RKO (cell line): Measurements from ENCODE around the gene GOLGA1.
"Not testable (repeated sequence)": the region's sequence is repeated elsewhere in the genome, so short reads cannot be mapped to it uniquely, and the experiment has no call there.

Experiments
- DNase-seq: peaks from one replicate; pipeline ENCODE4 v3.0.0-alpha.2; 2016; ENCODE audit warnings: low spot score

GOLGA1 gene, protein sequence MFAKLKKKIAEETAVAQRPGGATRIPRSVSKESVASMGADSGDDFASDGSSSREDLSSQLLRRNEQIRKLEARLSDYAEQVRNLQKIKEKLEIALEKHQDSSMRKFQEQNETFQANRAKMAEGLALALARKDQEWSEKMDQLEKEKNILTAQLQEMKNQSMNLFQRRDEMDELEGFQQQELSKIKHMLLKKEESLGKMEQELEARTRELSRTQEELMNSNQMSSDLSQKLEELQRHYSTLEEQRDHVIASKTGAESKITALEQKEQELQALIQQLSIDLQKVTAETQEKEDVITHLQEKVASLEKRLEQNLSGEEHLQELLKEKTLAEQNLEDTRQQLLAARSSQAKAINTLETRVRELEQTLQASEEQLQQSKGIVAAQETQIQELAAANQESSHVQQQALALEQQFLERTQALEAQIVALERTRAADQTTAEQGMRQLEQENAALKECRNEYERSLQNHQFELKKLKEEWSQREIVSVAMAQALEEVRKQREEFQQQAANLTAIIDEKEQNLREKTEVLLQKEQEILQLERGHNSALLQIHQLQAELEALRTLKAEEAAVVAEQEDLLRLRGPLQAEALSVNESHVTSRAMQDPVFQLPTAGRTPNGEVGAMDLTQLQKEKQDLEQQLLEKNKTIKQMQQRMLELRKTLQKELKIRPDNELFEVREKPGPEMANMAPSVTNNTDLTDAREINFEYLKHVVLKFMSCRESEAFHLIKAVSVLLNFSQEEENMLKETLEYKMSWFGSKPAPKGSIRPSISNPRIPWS

DNA sequence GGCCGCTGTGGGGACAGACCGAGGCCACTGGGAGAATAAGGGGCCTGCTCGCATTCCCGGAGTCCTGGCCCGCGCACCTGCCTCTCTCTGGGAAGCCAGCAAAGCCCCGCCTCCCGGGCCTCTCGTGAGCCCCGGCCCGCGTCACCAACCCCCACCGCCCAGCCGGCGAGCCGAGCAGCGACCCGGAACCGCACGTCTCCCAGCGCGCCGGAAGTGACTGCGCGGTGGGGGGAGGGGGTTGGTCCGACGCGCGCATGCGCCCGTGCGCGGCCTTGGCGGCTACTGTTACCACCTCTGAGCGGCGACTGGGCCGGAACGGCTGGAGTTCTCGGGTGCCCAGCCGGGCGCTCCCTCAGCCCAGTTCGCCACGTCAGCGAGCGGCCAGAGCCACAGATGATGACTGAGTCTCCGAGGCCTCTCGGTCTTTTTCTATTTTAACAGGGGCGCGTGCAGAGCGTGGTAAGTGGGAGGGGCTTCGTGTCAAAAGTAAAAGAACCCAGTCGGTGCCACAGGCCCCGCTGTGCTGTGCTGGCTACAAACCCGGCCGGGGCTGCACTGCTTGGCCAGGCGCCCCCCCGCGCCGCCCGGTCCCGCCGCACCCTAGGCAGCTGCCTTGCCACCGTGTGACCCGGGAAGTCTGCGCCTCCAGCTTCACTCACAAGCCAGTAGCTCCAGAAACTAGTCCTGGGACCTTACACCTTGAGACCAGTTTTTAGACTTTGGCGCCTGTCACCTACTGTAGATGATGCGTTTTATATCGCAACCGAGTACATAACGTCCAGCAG, at the start of gene GOLGA1:
Gene GOLGA1, minus strand, starts transcription at position 190 of the 785 bp plus-strand sequence. CDS start 2,372 bp downstream, outside the sequence.
- DNase-seq: peak; percentile 97

DNA sequence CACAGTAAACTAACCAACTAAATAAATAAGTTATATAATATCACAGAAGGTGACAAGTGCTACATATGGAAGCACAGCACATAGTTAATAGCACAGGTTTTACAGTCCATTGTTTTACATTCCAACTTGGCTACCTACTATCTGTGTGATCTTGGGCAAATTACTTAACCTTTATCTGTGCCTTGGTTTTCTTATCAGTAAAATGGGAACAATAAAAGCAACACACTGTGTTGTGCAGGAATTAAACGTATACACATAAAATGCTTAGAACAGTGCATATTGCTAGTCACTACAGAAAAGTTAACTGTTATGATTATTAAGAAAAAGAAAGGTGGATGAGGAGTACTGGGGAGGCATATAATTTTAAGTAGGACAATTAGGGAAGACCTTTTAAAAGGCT, 42.8 kb upstream of the GOLGA1 start:
- no peak for DNase-seq

DNA sequence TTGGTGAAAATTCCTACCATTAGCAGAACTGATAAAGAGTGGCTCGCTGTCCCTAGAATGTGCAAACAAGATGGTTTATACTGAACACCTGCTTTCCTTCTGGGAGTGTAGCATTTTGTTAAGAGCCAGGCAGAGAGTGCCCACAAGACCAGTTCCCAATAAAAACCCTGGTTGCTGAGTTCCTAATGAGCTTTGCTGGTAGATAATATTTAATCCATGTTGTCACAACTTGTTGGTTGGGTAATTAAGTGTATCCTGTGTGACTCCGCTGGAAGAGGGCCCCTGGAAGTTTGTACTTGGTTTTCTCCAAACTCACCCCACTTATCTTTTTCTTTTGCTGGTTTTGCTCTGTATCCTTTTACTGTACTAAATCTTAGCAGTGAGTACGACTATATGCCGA, 39.5 kb upstream of the GOLGA1 start:
- no peak for DNase-seq

DNA sequence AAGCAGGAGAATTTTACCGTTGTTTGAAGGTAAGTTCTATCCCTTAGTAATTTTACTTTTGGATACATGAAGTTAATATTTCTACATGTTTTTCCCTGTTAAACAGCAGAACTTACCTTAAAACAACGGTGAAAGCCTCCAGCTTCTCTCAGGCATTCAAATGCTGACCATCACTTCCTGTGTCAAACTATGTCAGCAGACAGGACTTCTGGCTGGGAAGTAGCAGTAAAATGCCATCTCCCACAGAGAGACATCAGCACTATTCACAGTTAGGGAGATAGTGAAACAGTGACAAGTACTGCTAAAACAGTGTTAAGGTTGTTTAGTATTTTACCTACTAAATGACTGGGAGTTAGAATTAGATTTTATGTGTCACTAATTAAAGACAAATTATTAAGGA, 34.2 kb upstream of the GOLGA1 start:
- no peak for DNase-seq

DNA sequence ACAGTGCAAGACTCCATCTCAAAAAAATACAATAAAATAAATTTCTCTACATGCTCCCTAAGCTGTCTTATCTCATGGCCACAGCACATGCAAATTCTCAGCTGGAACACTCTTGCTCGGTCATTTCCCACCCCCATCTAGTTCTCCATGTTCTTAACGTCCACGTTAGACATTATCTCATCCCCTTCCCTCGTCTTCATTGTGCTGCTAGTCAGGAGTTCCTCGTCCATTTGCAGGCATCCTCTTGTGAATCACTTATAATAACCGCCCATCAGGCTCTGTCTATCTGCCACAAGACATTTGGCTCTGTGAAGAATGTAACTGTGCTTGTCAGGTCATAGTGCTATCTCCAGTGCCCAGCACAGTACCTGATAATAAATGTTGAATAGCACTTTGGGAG, 32.9 kb upstream of the GOLGA1 start:
- no peak for DNase-seq

DNA sequence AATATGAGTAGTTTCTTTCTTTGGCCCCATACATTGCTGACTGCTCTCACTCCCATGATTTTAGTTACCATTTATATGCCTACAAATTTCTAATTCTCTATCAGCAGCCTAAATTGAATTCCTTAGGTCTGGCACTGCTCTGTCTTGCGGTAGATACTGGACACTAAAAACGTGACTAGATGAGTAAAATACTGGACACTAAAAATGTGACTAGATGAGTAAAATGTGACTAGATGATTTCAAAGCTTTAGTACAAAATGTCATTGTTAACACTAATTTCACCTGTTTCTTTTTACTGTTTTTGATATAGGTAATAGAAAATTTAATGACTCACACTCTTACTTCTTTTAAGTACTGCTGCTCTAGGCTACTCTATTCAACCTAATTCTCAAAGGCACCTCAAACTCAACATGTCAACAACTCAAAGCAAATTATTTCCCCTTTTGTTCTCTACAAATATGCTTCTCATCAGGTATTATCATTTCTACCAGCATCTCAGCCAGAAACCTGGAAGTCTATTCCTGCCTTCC, 31.4 kb upstream of the GOLGA1 start:
- DNase-seq: no peak

DNA sequence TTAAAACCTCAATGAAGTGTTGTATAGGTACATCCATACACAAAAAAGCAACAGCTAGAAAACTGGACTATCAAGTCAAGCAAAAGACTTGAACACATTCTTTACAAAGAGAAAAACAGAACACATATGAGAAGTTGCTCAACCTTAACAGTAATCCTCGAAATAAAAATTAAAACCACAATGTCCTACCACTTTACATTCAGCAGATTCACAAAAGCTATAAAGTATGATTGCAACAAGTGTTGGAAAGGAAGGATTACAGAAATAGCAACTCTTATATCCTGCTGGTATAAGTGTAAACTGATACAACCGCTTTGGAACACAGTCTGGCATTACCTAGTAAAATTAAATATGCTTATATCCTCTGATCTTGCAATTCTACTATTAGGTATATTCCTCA, 28.5 kb upstream of the GOLGA1 start:
- no peak for DNase-seq

DNA sequence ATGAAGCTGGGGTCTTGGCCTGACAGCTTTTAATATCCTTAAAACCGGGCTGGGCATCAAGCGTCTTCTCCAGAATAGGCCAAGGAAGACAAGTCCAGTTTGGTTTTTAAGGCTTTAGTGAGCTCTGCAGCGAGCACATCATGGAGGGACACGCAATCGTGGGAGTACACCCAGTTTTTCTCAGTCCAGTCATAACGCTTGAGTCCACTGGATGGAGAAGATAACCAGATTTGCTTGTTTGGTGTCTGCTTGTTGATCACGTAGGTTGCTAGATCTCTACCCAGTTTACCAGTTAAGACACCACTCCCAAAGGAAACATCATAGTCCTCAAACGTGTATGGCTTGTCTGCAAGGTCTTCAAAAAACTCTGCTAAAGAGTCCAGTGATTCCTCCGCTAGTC, 27.4 kb upstream of the GOLGA1 start:
- no peak for DNase-seq

DNA sequence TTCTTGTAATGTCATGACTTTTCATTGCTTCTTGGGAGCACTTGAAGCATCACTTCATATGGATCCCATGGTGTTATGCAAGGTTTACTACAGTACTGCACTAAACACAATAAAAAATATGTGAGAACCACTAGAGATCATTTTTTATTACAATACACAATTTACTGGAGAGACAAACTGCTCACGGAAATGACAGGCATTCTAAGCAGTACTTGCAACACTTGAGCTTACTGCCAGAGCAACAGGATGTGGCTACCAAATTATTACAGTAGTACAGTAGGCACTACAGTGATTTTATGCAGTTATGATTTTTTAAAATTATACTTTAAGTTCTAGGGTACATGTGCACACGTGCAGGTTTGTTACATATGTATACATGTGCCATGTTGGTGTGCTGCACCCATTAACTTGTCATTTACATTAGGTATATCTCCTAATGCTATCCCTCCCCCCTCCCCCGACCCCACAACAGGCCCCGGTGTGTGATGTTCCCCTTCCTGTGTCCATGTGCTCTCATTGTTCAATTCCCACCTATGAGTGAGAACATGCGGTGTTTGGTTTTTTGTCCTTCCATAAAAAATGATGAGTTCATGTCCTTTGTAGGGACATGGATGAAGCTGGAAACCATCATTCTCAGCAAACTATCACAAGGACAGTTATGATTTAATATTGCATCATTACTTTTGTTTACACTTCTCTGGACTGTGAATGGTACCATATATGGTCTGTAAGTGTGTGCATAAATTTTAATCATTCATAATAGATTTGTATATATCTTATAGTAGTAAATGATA, 25.1 kb upstream of the GOLGA1 start:
- peak; percentile 30 for DNase-seq

DNA sequence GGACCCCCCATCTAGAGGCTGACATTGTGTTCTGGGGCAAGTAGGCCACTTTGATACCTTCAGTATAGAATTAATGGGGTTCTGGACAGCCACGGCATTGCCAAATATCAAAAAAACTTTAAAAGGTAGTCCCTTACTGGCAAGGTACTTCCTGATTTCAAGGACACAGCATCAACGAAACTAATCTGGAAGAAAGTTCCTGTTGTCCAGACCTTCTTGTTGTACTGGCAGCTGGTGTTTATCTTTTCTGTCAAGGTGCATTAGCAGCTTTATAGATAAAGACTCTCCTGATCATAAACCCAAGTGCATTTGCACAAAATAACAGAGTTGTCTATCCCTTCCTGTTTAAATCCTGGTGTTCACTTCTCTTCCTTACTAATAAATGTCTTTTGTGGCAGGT, 23.7 kb upstream of the GOLGA1 start:
- DNase-seq: no peak

DNA sequence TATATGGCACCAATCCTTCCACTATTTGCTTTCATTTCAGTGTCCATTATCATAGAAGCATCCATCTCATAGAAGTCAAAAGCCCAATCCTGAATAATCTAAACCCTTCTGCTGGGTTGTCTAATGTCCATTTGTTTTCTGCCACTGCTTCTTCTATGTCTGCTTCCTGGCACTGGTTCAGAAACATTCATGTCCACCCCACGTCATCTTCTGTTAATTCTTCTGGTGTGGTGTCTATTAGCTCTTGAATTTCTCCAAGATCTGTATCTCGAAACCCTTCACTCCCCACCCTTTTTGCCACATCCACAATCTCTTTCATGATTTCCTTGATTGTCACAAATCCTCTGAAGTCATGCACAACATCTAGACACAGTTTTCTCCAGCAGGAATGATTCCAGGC, 23.2 kb upstream of the GOLGA1 start:
- DNase-seq: no peak

DNA sequence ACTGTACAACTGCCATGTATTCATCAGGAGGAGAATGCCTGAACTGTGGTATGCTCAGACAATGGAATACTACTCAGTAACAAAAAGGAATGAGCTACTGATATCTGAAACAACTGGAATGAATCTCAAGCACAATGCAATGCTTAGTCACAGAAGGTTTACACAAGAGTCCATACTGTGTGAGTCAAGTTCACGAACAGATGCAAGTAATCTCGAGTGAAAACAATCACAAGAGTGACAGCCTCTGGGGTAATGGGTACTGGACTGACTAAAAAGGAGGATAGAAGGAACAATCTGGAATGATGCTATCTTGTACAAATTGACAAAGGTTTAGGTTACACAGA, 19.5 kb upstream of the GOLGA1 start:
- DNase-seq: peak; percentile 54

DNA sequence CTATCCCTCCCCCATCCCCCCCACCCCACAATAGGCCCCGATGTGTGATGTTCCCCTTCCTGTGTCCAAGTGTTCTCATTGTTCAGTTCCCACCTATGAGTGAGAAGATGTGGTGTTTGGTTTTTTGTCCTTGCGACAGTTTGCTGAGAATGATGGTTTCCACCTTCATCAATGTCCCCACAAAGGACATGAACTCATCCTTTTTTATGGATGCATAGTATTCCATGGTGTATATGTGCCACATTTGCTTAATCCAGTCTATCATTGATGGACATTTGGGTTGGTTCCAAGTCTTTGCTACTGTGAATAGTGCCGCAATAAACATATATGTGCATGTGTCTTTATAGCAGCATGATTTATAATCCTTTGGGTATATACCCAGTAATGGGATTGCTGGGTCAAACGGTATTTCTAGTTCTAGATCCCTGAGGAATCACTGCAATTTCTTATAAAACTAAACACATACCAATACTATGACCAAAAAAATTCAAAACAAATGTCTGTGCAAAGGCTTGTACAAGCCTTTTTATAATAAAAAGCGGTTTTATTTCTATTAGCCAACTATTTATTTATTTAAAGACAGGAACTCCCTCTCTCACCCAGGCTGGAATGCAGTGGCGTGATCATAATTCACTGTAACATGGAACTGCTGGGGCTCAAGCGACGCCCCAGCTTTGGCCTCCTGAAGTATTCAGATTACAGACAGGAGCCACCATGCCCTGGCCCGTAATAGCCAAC, 19.0 kb upstream of the GOLGA1 start:
- not testable (repeated sequence) for DNase-seq

DNA sequence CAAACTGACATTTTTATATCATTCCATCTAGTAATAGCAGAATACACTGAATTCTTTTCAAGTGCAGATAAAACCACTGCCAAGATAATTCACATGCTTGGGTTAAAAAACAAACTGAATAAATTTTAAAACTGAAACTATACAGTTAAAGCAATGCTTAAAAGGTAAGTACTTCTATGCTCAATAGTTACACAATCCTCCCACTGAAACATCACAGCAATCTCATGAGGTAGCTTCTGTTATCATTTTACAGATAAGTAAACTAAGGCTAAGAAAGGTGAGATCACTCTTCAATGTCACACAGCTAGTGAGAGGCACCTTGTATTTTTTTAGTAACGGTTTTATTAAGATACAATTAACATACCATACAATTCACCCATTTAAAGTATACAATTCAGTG, 13.4 kb upstream of the GOLGA1 start:
- no peak for DNase-seq

DNA sequence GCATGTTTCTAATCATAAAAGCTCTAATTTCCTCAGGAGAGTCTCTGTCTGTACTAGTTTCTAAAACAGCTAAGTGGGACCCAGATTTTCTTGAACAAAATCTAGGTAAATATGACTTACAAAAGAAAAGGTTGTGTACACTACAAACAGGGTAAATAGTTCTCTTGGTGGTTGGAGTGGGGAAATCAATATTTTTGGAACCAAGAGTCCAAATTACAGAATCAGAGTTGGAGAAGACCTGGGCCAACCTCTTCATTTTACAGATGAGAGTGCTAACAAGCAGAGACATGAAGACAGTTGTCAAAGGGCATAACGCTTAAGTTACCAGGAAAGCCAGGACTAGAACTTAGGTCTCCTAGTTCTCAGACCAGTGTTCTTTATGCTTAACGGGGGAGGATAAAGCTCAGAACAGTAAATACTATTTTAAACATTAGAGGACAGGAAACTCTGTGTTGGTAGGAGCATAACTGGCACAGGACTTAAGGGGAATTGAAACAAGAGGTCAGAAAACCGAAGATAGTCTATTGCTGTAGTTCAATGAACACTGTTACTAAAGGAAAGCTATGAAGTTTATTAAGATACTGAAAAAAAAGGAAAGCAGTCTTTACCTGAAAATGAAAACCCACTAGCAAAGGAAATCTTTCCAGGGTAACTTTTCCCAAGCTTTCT, 9.3 kb upstream of the GOLGA1 start:
- DNase-seq: no peak

DNA sequence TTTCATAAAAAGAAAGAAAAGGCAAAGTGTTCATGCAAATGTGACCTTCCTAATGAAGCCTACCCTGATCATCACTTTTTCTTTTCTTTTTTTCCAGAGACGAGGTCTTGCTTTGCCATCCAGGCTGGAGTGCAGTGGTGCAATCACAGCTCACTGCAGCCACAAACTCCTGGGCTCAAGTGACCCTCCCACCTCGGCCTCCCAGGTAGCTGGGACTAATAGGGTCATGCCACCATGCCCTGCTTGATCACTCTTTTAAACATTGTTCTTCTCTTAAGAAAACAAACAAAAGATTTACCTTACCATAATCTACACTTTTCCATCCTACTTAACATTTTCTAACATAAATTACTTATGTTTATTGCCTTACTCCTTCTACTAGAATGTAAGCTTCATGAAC, 8.5 kb upstream of the GOLGA1 start:
- DNase-seq: no peak

DNA sequence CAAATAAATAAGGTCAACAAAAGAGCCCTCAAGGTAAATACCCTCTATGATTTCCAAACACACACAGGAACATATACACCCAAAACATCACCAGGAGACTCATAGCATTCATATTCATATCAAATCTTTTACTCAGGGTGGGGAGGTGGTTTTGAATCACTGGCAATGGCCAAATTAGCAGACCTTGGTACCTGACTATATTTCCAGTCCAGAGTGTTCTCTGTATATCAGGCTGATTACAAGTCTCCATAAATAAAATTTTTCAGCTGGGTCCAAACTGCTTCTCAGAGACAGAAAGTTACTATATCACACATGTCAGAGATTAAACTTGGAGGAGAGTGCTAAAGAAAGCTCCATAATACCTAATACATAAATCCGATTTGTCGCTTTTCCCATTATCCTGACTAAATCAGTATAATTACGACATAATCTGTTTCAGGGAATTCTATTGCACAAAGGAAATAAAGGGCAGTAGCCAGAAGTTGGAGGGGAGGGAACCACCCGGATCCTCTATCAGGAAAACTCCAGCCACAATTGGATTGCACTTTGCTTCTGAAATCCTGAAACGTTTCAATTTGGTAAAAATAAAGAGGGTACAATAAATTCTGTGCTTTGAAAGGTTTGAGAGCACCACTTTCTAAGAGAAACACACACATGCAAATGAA, 7.0 kb upstream of the GOLGA1 start:
- DNase-seq: no peak

DNA sequence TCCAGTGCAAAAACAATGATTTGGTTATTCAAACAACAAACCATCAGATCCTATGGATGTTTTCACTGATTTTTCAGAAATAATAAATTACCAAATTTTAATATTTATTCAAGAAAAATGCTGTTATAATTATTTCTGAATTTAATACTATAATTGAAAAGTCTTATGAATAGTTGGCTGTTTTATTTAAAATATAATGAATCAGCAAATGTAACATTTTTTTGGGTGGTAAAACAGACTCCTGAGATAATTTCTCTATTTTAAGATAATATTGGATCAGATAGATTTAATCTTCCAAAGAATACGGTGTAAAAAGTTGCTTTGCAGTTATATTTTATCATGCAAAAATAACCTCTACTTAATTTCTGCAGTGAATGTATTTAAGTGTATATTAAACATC, 5.3 kb upstream of the GOLGA1 start:
- no peak for DNase-seq

DNA sequence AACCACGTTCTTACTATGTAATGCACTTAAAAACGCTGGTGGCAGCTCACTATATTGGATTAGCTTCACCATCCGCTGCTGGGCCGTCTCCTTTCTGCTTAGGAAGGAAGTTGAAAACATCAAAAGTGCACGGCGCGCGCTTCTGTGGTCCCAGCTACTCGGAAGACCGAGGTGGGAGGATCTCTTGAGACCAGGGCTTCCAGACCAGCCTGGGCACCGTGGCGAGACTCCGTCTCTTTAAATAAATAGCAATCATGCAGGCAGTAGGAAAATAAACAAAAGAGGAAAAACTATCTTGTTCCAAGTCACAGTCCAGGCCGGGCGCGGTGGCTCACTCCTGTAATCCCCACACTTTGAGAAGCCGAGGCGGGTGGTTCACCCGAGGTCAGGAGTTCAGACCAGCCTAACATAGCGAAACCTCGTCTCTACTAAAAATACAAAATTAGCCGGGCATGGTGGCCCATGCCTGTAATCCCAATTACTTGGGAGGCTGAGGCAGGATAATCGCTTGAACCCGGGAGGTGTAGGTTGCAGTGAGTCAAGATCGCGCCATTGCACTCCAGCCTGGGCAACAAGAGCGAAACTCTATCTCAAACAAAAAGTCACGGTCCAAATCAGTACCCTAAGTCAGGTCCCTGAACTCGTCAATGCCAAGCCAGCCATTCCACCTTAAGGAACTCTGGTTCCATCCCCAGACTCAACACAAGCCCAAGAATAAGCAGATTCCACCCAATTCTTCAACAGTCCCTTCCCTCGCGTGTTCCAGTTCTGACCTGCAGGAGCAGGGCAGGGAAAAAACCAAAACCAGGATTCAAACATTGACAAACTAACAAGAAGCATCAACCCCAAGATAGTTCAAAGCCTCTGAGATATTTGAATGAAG, 1.0 kb upstream of the GOLGA1 start:
- peak; percentile 76 for DNase-seq
